Activated naive CD8-positive, alpha-beta T cell (primary cell): ENCODE results near the gene TRHDE.

ENCODE experiments used
- H3K27ac Mint-ChIP-seq: one replicate; pipeline ENCODE4 v1.8.0; 2021; ENCODE audit warnings: mixed read lengths
- H3K27me3 Mint-ChIP-seq: one replicate; pipeline ENCODE4 v1.8.0; 2021; ENCODE audit warnings: mixed read lengths
- H3K36me3 Mint-ChIP-seq: one replicate; pipeline ENCODE4 v1.8.0; 2021; ENCODE audit warnings: mixed read lengths
- H3K4me1 Mint-ChIP-seq: one replicate; pipeline ENCODE4 v1.8.0; 2021; ENCODE audit warnings: low read depth, mixed read lengths
- H3K4me3 Mint-ChIP-seq: one replicate; pipeline ENCODE4 v1.8.0; 2021; ENCODE audit warnings: mild to moderate bottlenecking, mixed read lengths
- H3K9me3 Mint-ChIP-seq: one replicate; pipeline ENCODE4 v1.8.0; 2021; ENCODE audit warnings: low read depth, mixed read lengths

The TRHDE gene

GRCh38 chr12:72285861-72286260 lies 13.7 kb downstream of the TRHDE start:
- Mint-ChIP-seq H3K36me3 (no peaks in the 10 kb centered on the region), H3K27me3 (no peaks in the 10 kb centered on the region), H3K27ac (no peak overlapping the region), H3K9me3 (peaks cover 5% of the 10 kb centered on the region), H3K4me3 (no peak overlapping the region), H3K4me1 (no peaks in the 10 kb centered on the region)

- Mint-ChIP-seq H3K27me3 (no peaks in the 10 kb centered on the region), H3K4me1 (no peaks in the 10 kb centered on the region), H3K27ac (no peak overlapping the region), H3K4me3 (no peak overlapping the region), H3K36me3 (no peaks in the 10 kb centered on the region), H3K9me3 (peaks cover 5% of the 10 kb centered on the region)
These were observed 14.4 kb downstream of the TRHDE start for GRCh38 chr12:72286526-72286925.

GRCh38 chr12:72288436-72288835 lies 16.3 kb downstream of the TRHDE start:
- no peak overlapping the region for H3K4me3 Mint-ChIP-seq
- no peak overlapping the region for H3K27ac Mint-ChIP-seq
- H3K9me3 Mint-ChIP-seq, result peaks cover 5% of the 10 kb centered on the region
- peaks cover 2% of the 10 kb centered on the region for H3K27me3 Mint-ChIP-seq
- no peaks in the 10 kb centered on the region for H3K36me3 Mint-ChIP-seq
- no peaks in the 10 kb centered on the region for H3K4me1 Mint-ChIP-seq

GRCh38 chr12:72288911-72289310 lies 16.7 kb downstream of the TRHDE start:
- H3K9me3 Mint-ChIP-seq, result peaks cover 5% of the 10 kb centered on the region

GRCh38 chr12:72289633-72290032 lies 17.5 kb downstream of the TRHDE start:
- Mint-ChIP-seq H3K36me3 (no peaks in the 10 kb centered on the region), H3K9me3 (peaks cover 5% of the 10 kb centered on the region), H3K27ac (no peak overlapping the region), H3K4me3 (no peak overlapping the region), H3K4me1 (no peaks in the 10 kb centered on the region), H3K27me3 (peaks cover 2% of the 10 kb centered on the region)

More at GRCh38 chr12:72288911-72289310, 16.7 kb downstream of the TRHDE start:
- H3K27me3 Mint-ChIP-seq, result peaks cover 2% of the 10 kb centered on the region
- no peaks in the 10 kb centered on the region for H3K4me1 Mint-ChIP-seq
- H3K4me3 Mint-ChIP-seq, result no peak overlapping the region
- H3K36me3 Mint-ChIP-seq, result no peaks in the 10 kb centered on the region
- H3K27ac Mint-ChIP-seq, result no peak overlapping the region

- H3K36me3 Mint-ChIP-seq, result no peaks in the 10 kb centered on the region
- H3K9me3 Mint-ChIP-seq, result peaks cover 5% of the 10 kb centered on the region
- no peaks in the 10 kb centered on the region for H3K4me1 Mint-ChIP-seq
- no peak overlapping the region for H3K27ac Mint-ChIP-seq
- H3K27me3 Mint-ChIP-seq, result peaks cover 2% of the 10 kb centered on the region
- no peak overlapping the region for H3K4me3 Mint-ChIP-seq
These were observed 19.0 kb downstream of the TRHDE start for GRCh38 chr12:72291175-72291574.

GRCh38 chr12:72293701-72294100 lies 21.5 kb downstream of the TRHDE start:
- Mint-ChIP-seq H3K27me3 (peaks cover 2% of the 10 kb centered on the region), H3K9me3 (no peaks in the 10 kb centered on the region), H3K36me3 (no peaks in the 10 kb centered on the region), H3K4me1 (no peaks in the 10 kb centered on the region), H3K4me3 (no peak overlapping the region), H3K27ac (no peak overlapping the region)

- no peaks in the 10 kb centered on the region for H3K36me3 Mint-ChIP-seq
- H3K4me1 Mint-ChIP-seq, result no peaks in the 10 kb centered on the region
- no peaks in the 10 kb centered on the region for H3K9me3 Mint-ChIP-seq
- H3K27ac Mint-ChIP-seq, result no peak overlapping the region
- H3K27me3 Mint-ChIP-seq, result peaks cover 2% of the 10 kb centered on the region
- no peak overlapping the region for H3K4me3 Mint-ChIP-seq
These were observed 22.9 kb downstream of the TRHDE start for GRCh38 chr12:72295101-72295500.

- no peak overlapping the region for H3K27ac Mint-ChIP-seq
- H3K9me3 Mint-ChIP-seq, result no peaks in the 10 kb centered on the region
- no peaks in the 10 kb centered on the region for H3K36me3 Mint-ChIP-seq
- peaks cover 2% of the 10 kb centered on the region for H3K27me3 Mint-ChIP-seq
- no peak overlapping the region for H3K4me3 Mint-ChIP-seq
- no peaks in the 10 kb centered on the region for H3K4me1 Mint-ChIP-seq
These were observed 23.6 kb downstream of the TRHDE start for GRCh38 chr12:72295744-72296143.

GRCh38 chr12:72296389-72296788 lies 24.2 kb downstream of the TRHDE start:
- Mint-ChIP-seq H3K4me1 (no peaks in the 10 kb centered on the region), H3K27me3 (peaks cover 2% of the 10 kb centered on the region), H3K4me3 (no peak overlapping the region), H3K9me3 (no peaks in the 10 kb centered on the region), H3K27ac (no peak overlapping the region), H3K36me3 (no peaks in the 10 kb centered on the region)

GRCh38 chr12:72297666-72298065 lies 25.5 kb downstream of the TRHDE start:
- H3K9me3 Mint-ChIP-seq, result no peaks in the 10 kb centered on the region
- H3K27me3 Mint-ChIP-seq, result peaks cover 2% of the 10 kb centered on the region
- H3K4me1 Mint-ChIP-seq, result no peaks in the 10 kb centered on the region
- no peak overlapping the region for H3K27ac Mint-ChIP-seq
- H3K36me3 Mint-ChIP-seq, result no peaks in the 10 kb centered on the region
- no peak overlapping the region for H3K4me3 Mint-ChIP-seq

GRCh38 chr12:72300728-72301127 lies 28.6 kb downstream of the TRHDE start:
- no peaks in the 10 kb centered on the region for H3K9me3 Mint-ChIP-seq
- no peak overlapping the region for H3K27ac Mint-ChIP-seq
- no peaks in the 10 kb centered on the region for H3K4me1 Mint-ChIP-seq
- no peak overlapping the region for H3K4me3 Mint-ChIP-seq
- no peaks in the 10 kb centered on the region for H3K27me3 Mint-ChIP-seq
- no peaks in the 10 kb centered on the region for H3K36me3 Mint-ChIP-seq

- Mint-ChIP-seq H3K36me3 (no peaks in the 10 kb centered on the region), H3K4me1 (no peaks in the 10 kb centered on the region), H3K27ac (no peak overlapping the region), H3K9me3 (no peaks in the 10 kb centered on the region), H3K4me3 (no peak overlapping the region), H3K27me3 (peaks cover 2% of the 10 kb centered on the region)
These were observed 32.6 kb downstream of the TRHDE start for GRCh38 chr12:72304751-72305150.

GRCh38 chr12:72307229-72307628 lies 35.1 kb downstream of the TRHDE start:
- Mint-ChIP-seq H3K27me3 (peaks cover 2% of the 10 kb centered on the region), H3K36me3 (no peaks in the 10 kb centered on the region), H3K4me3 (no peak overlapping the region), H3K27ac (no peak overlapping the region), H3K9me3 (no peaks in the 10 kb centered on the region), H3K4me1 (no peaks in the 10 kb centered on the region)

- Mint-ChIP-seq H3K9me3 (peaks cover 5% of the 10 kb centered on the region), H3K4me1 (no peaks in the 10 kb centered on the region), H3K36me3 (no peaks in the 10 kb centered on the region), H3K4me3 (no peak overlapping the region), H3K27me3 (no peaks in the 10 kb centered on the region), H3K27ac (no peak overlapping the region)
These were observed 39.8 kb downstream of the TRHDE start for GRCh38 chr12:72311946-72312345.

- H3K9me3 Mint-ChIP-seq, result peaks cover 5% of the 10 kb centered on the region
These were observed 41.6 kb downstream of the TRHDE start for GRCh38 chr12:72313806-72314205.

More at GRCh38 chr12:72313806-72314205, 41.6 kb downstream of the TRHDE start:
- Mint-ChIP-seq H3K27me3 (no peaks in the 10 kb centered on the region), H3K4me1 (no peaks in the 10 kb centered on the region), H3K4me3 (no peak overlapping the region), H3K27ac (no peak overlapping the region), H3K36me3 (no peaks in the 10 kb centered on the region)
